Astrocyte (in vitro differentiated cells and primary cell): ENCODE results near the gene HOXD10.

ENCODE experiments used
- EZH2 ChIP-seq: IDR thresholded peaks from 2 replicates; pipeline ENCODE4 v1.6.1; 2012; ENCODE audit warnings: mild to moderate bottlenecking, low read length, inconsistent platforms; ENCODE audit not compliant: insufficient read depth
- TF ChIP-seq, protein P1 (sequence below): IDR thresholded peaks from 2 replicates; pipeline ENCODE4 v1.5.1; 2011; ENCODE audit warnings: low read depth, mild to moderate bottlenecking, inconsistent platforms, low read length, moderate library complexity; ENCODE audit not compliant: insufficient read depth

DNA sequence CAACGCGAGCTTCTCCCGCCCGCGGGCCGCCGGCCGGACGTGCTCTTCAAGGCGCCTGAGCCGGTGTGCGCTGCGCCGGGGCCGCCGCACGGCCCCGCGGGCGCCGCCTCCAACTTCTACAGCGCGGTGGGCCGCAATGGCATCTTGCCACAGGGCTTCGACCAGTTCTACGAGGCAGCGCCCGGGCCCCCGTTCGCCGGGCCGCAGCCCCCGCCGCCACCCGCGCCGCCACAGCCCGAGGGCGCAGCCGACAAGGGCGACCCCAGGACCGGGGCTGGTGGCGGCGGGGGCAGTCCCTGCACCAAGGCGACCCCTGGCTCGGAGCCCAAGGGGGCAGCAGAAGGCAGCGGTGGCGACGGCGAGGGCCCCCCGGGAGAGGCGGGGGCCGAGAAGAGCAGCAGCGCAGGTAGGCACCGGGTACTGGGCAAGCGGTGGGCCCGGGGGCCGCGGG, 8.8 kb upstream of the HOXD10 start:
- TF ChIP-seq, protein P1, sequence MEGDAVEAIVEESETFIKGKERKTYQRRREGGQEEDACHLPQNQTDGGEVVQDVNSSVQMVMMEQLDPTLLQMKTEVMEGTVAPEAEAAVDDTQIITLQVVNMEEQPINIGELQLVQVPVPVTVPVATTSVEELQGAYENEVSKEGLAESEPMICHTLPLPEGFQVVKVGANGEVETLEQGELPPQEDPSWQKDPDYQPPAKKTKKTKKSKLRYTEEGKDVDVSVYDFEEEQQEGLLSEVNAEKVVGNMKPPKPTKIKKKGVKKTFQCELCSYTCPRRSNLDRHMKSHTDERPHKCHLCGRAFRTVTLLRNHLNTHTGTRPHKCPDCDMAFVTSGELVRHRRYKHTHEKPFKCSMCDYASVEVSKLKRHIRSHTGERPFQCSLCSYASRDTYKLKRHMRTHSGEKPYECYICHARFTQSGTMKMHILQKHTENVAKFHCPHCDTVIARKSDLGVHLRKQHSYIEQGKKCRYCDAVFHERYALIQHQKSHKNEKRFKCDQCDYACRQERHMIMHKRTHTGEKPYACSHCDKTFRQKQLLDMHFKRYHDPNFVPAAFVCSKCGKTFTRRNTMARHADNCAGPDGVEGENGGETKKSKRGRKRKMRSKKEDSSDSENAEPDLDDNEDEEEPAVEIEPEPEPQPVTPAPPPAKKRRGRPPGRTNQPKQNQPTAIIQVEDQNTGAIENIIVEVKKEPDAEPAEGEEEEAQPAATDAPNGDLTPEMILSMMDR: no peak
- peak; percentile 28 for TF ChIP-seq EZH2
